Dermis microvascular lymphatic vessel endothelial cell (primary cell): ENCODE data around the gene TMTC1. TPM values are rescaled to one million over a fixed set of nuclear protein-coding genes. Genes with fewer than 3 reads are reported as not detected.

Experiments used
- DNase-seq, 2 donors: peaks; one replicate each; pipeline versions ENCODE4 v3.0.0 to v3.0.0-alpha.2; 2010; ENCODE audit warnings: low read depth in 2 of 2
- total RNA-seq: library from RNA; depleted of rRNA; stranded (reverse); fragments of >200 nt; gene quantifications from 2 replicates; pipeline ENCODE4 v1.2.1, GENCODE V29; 2014

TMTC1 gene
- total RNA-seq, 1 donor from 2014 or later: 0.77 TPM

- DNase-seq: peak in 1 of 2 donors; percentile 67
These were observed 42.1 kb downstream of the TMTC1 start for GRCh38 chr12:29741342-29742241.

GRCh38 chr12:29739279-29739991 lies 44.3 kb downstream of the TMTC1 start:
- DNase-seq: no peak

GRCh38 chr12:29738365-29738764 lies 45.4 kb downstream of the TMTC1 start:
- no peak for DNase-seq

- DNase-seq: no peak
These were observed 46.1 kb downstream of the TMTC1 start for GRCh38 chr12:29737644-29738043.

GRCh38 chr12:29735604-29736003 lies 48.1 kb downstream of the TMTC1 start:
- DNase-seq: no peak

GRCh38 chr12:29734734-29735133 lies 49.0 kb downstream of the TMTC1 start:
- DNase-seq: no peak

- DNase-seq: no peak
These were observed 49.4 kb downstream of the TMTC1 start for GRCh38 chr12:29734305-29734704.

- no peak for DNase-seq
These were observed 50.2 kb downstream of the TMTC1 start for GRCh38 chr12:29733501-29733900.

- peak in 1 of 2 donors; percentile 20 for DNase-seq
These were observed 50.7 kb downstream of the TMTC1 start for GRCh38 chr12:29733060-29733459.

GRCh38 chr12:29732593-29732992 lies 51.1 kb downstream of the TMTC1 start:
- DNase-seq: no peak

- peak; percentile 79 to 93 for DNase-seq
These were observed 51.6 kb downstream of the TMTC1 start for GRCh38 chr12:29732191-29732590.

- peak; percentile 17 to 62 for DNase-seq
These were observed 52.2 kb downstream of the TMTC1 start for GRCh38 chr12:29731591-29731990.

- no peak for DNase-seq
These were observed 53.3 kb downstream of the TMTC1 start for GRCh38 chr12:29730481-29730880.

- peak in 1 of 2 donors; percentile 19 for DNase-seq
These were observed 55.7 kb downstream of the TMTC1 start for GRCh38 chr12:29728030-29728429.

GRCh38 chr12:29726741-29727348 lies 56.9 kb downstream of the TMTC1 start:
- DNase-seq: no peak

- peak; percentile 35 to 70 for DNase-seq
These were observed 57.4 kb downstream of the TMTC1 start for GRCh38 chr12:29726321-29726692.

GRCh38 chr12:29725587-29726320 lies 58.0 kb downstream of the TMTC1 start:
- DNase-seq: peak; percentile 72 to 81

GRCh38 chr12:29722164-29722563 lies 61.6 kb downstream of the TMTC1 start:
- DNase-seq: no peak

- no peak for DNase-seq
These were observed 64.4 kb downstream of the TMTC1 start for GRCh38 chr12:29719381-29719780.

- DNase-seq: no peak
These were observed 66.1 kb downstream of the TMTC1 start for GRCh38 chr12:29717540-29718100.

GRCh38 chr12:29714966-29715365 lies 68.8 kb downstream of the TMTC1 start:
- DNase-seq: no peak
